HG03135 (cell line): ENCODE measurements around the gene HMX1.

Experiments used
- ATAC-seq: cut with Tn5 transposase; IDR thresholded peaks from one replicate; pipeline ENCODE4 v1.9.1; 2021; ENCODE audit warnings: mild to moderate bottlenecking, moderate library complexity; ENCODE audit not compliant: unreplicated experiment

Gene HMX1

DNA sequence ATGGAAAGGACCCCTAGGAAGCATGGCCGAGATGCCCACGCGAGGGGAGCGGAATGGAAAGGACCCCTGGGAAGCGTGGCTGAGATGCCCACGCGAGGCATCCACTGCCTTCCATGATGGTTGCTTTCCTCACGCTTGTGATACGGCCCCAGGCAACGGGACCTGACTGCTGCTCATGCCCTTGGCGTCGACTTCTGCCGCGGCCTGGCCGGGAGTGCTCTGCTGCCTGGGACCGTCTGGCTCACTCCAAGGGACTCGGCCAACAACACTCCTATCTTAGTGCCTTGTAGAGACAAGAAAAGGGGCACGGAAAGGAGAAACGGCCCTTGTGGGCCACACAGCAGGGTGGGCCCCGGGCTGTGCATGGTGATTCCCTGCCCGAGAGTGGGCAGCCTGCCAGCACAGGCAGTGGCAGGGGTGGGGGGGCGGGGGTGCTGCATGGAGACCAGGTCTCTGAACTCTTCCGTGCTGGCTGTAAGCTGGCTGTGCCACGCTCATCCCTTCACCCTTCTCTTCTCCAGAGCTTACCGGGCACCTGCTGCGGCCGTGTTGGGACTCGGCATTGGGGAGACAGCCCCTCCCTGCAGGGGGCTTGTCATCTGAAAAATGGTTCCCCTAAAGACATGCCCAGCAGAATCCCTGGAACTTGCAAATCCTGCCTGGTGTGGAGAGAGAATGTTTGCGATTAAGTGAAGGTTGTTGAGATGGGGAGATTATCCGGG, 38.6 kb upstream of the HMX1 start:
- no peak for ATAC-seq

DNA sequence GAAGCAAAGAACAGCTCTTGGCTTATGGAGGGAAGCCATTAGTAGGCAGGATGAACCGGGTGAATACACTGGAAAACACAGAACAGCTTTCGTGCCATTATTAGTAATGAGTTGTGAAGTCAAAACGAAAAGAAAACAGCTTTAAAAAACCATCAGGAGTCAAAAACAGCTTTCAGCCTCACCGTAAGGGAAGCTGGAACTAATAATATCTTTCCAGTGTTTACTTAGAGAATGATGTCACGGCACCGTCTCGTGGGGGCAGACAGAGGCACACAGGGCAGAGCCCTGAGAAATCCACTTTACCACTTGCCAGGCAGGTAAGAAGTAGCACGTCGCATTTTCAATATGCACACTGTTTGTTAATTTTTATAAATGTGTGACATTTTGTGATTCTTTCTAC, 37.9 kb upstream of the HMX1 start:
- no peak for ATAC-seq

DNA sequence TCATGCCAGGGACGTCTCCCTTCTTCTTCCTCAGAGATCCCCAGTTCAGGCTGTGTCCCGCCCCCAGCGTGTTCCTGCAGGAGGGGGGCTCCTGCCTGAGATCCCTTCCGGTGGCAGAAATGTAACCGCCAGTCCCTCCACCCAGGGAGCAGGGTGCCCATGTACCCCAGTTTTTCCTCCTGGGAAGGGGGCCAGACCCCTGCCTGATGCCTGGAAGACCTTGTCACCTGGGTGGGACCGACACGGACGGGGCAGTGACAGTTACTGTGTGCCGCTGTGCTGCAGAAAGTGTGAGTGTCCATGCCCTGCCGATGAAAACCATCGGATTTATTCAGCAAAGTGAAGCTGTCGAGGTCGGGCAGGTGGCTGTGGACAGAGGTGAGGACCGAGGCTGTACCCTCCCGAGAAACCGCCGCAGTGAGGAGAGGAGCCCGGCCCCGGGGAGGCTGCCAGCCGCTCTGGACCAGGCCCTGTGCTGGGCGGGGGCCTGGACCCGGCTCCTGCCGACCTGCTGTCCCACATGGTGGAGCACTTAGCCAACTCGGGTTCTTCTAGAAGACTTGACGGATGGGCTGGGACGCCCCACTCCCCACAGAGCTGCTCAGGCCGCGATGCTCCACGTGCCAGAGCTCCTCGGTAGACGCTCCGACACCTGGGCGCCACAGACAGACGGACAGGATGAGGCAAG, 36.7 kb upstream of the HMX1 start:
- ATAC-seq = no peak

DNA sequence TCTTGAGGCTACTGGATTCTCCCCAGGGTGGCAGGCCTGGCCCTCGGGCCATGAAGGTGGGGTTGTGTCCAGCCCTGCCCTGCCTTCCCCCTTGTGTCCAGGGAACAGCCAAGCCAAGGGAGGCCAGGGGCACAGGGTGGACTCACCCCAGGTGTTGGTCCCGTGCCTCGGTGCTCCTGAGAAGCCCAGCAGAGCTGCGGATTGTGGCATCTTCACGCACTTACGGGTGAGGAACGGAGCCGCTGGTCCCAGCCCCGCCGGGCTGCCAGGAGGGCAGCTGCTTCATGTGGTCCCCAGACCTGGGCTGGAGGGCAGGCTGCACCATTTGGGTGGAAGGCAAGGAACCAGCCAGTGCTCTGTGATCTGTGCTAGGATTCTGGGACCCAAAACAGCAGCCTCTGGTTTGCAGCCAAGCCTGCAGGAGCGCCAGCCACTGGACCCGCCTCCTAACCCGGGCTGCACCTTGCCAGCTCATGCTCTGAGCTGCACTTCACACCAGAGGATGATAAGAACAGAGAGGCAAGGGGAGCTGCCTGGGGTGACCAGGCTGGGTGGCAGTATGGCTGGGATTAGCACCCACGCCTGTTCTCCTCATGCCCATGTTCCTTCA, 36.1 kb upstream of the HMX1 start:
- no peak for ATAC-seq

DNA sequence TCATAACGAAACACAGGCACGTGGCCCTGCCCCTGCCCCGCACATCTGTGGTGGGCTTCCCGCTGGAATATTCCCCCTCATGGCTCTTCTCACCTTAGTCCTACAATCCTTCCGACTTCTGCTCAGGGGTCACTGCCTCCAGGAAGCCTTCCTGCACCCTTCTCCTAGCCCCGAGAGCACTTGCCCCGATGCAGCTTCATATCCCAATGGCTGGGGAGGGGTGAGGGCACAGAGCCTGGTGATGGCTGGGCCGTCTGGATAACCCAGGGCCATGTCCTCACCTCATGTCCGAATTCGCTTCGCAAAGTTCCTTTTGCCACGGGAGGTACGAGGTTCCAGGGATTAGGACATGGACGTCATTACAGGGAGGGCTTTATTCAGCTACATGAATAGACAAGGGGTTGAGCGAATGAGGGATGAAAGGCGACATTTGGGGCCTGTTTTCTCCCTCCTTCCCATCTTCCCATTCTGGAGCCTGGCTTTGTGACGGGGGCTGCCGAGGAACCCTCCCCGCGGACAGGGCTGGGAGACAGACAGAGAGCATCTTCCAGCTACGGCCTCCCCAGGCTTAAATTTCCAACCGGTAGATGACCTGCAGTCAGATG, 35.5 kb upstream of the HMX1 start:
- ATAC-seq = no peak

DNA sequence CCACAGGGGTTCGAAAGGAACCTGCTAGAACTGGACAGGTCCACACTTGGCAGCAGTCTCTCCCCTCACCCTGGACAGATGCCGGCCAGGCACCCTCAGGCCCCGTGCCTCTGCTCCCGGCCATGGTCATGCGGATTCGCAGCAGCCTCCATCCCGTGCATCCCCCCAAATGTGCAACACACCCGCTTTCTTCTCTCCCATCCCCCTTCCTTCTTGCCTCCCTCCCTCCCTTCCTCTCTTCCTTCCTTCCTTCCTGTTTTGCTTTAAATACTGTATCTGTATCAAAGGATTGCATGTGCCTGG, 35.0 kb upstream of the HMX1 start:
- ATAC-seq = no peak

DNA sequence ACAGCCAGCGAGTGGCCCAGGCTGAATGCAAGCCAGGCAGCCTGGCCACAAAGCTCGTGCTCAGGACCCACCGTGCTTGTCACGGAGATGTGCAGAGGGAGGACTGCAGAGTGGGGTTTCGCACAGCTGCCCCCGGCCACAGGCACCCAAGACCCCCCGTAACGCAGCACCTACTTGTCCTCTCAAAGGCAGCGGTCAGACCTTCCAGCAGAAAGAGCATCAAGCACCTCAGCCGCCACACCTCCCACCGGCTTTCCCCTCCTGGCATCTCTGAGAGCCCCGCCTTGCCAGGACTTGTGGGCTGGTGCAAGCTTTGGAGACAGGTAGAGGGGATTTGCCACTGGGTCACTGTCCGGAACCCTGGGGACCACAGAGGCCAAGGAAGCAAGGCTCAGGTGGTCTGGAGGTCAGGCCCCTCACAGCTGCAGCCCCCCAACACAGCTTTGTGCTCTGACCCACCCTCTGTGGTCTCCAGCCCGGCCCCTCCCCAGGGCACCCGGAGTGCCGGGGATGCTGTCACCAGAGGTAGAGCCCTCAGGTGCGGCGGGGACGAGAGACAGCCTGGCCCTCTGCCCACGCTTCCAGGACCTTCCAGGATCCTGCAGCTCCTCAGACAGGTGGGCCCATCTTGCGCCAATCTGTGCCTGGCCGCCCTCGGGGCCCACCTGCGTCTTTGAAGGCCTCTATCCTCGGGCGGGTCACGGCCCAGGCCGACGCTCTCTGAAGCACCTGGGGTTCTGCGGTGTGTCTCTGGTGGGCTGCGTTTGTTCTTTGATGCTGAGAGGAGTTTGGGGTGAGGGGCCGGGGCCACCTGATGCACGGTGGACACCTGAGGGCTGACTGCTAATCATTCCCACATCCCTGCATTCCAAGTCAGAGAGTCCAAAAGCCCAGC, 34.4 kb upstream of the HMX1 start:
- no peak for ATAC-seq

DNA sequence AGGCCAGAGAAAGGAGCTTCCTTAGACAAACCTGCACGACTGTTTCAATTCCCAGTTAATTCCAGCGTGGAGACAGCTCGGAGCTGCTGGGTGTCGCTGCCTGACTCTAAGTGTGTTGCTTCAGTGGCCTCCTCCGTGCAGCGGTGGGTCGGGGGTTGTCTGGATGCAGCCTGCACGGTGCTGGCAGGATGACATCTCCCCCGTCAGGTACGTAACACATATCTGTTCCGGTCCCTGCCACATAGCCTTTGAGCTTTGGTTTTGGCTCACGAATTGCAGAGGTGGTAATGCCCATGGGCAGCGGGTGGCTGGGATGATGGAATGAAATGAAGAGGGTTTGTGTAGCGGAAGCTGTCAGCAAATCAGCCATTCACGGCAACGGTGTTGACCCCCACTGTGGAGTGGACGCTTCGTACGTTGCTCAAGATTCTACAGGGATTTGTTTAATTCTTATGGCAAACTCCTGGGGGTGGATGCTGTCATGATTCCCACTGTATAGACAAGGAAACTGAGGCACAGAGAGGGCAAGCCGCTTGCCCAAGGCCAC, 33.7 kb upstream of the HMX1 start:
- no peak for ATAC-seq

DNA sequence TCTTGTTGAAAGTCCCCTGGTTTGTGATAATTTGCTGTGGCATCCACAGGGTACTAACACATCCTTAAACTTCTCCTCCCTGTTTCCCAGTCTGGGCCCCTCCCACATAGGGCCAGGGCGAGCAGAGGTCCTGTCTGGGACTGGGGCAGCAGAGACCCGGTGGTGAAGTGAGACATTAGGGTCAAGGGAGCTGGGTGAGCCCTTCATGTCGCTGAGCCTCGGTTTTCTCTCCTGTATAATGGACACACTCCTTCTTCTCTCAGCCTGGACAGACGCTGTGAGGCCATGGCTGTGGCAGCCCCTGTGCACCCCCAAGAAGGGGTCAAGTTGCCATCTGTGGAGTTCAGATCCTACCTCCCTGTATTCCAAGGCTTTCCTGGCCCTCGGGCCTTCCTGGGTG, 33.0 kb upstream of the HMX1 start:
- no peak for ATAC-seq

DNA sequence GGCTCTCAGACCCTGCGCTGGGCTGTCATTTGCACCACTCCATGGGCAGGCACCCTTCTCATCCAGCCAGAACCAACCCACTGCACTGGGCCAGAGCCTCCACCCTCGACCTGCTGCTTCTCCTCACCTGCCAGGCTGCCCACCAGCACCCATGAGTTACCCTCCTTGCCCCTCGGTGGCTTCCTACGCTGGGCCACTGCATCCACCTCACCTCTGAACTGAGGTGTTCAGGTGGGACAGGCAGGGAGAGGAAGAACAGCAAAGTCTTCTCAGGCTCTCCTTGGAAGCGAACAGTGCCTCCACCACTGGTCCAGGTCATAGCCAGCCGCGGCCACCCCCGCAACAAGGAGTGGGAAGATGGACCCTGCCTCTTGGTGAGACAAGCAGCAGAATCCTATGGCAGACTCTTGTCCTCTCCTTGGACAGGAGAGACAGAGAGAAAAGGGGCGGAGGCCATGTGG, 32.4 kb upstream of the HMX1 start:
- ATAC-seq = no peak

DNA sequence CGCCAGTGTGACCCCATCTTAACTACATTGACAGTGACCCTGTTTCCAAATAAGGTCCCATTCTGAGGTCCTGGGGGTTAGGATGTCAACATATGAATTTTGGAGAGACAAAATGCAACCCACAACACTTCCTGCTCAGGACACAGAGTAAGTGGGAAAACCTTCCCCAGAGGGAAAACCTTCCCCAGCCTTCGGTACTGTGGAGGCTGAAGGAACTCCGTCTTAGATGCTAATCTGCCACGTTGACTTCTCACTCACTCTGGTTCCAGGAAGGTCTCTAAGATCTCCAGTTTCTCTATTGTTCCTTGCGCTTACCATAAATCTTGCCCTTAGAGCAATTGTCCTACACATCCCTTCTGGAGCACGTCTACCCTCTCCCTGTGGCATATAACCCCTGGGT, 29.7 kb upstream of the HMX1 start:
- no peak for ATAC-seq

DNA sequence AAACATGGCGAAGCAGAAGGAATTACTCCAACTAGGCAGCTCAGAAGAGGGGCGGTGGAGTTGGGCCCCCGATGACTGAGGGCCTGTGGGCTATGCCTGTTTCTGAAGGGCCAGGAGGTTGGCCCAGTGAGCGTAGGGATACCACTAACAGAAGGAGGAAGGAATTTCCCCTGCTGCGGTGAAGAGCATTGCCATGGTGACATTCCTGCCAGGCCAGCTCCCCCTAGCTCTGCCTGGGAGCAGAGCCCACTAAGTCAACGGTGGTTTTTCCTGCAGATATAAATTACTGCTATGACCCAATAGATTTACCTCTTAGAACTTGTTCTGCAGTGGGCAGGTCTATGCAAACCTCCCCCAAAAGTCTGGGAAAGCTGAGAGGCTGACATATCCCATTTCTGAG, 28.9 kb upstream of the HMX1 start:
- no peak for ATAC-seq

DNA sequence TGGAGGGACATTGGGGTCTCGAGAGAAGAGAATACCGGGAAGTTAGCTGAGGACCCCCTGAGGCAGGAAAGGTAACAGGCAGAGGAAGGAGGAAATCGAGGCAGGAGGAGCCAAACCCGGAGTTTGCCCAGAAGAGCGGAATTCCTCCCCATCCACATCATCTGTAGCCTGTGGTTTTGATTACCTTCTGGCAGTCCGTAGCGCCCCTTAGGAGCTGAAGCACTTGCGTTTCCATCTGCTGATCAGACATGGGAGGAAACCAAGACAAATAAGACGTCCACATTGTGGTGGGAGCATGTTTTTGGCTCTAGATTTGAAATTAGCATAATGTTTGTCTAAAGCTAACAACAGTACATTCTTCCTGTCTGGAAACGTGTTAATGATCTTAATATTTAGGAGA, 26.8 kb upstream of the HMX1 start:
- no peak for ATAC-seq

DNA sequence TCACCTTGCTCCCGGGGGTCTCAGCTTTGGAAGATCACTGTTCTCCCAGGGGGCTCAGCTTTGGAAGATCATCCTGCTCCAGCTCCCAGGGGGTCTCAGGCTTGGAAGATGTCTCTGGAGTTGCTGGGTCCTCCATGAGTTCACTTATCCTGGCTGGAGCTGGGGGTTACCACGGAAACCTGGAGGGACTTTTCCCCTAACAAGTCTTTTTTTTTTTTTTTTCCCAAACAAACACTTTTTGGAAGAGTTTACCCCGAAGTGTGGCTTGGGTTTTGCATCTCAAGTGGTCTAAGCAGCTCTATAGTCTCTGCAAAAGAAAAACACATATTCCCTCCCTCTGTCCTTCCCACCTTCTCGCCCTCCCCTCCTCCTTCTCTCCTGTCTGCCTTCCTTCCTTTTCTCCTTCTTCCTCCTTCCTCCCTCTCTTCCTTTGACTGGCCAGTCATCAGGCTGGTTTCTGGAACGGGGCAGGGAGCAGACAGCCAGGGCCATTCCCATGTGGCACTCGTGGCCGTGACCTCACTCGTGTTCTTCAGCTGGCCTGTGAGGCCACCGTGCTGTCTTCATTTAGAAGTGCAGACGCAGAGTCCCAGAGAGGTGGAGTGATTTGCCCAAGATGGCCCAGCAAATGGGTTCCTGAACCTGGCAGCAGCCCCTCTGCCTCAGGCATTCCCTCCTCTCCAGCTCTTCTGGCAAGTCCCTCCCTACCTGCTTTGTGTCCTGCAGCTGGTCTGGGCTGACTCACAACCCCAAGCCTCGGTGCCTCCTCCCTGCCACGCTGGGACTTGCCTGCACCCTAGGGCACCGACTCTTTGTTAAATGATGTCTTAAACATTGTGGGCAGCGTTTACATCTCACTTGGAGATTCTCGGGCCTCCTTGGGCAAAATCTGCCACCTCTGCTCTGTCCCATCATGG, 25.9 kb upstream of the HMX1 start:
- no peak for ATAC-seq

DNA sequence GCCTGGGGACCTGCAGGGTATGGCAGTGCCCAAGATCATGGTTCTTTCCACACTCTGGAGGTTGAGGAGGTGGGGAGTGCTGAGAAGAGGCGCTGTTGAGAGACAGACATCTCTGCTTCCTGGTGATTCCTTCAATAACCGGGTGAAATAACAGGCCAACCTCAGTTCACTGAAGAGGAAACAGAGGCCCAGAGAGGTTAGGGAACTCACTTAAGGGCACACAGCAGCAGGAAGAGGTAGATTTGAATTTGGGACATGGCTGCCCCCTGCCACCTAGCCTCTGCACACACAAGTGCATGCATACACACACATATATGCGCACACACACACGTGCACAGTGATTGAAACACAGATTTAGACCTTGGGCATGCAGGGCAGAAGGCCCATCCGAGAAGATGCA, 24.9 kb upstream of the HMX1 start:
- ATAC-seq = no peak

DNA sequence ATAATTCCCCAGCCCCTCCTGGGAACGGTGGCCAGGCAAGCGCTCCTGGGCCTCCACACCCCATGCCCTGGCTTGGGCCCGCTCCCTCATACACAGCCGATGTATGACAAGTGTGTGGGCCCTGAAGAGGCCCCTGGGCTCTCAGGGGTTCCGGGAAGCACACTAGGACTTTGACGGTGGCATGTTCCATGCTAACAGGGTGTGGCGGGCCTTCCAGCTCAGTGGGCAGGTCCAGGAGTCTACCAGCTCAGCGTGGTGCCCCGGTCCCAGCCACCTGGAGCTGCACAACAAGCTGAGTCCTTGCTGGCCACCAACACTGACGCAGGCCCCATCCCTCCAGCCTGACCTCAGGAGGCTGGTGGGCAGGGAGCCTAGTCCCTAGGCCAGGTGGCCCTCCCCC, 24.4 kb upstream of the HMX1 start:
- no peak for ATAC-seq

DNA sequence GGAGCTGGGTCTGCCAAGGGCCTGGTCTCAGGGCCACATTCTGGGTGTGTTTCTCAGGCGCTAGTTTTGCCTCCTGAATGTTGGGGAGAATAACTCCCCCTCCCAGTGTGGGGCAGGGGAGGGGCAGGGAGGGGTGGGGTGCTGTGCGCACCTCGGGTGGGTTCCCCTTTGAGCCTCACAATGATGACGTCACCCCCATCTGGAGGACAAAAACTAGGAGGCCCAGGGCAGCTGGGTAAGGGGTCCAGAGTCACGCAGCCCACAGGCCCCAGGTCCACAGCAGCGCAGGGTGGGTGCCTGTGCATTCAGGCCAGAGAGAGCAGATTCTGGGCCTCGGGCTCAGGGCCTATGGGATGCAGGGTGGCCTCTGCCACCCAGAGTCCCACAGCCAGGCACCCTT, 23.7 kb upstream of the HMX1 start:
- ATAC-seq = no peak

DNA sequence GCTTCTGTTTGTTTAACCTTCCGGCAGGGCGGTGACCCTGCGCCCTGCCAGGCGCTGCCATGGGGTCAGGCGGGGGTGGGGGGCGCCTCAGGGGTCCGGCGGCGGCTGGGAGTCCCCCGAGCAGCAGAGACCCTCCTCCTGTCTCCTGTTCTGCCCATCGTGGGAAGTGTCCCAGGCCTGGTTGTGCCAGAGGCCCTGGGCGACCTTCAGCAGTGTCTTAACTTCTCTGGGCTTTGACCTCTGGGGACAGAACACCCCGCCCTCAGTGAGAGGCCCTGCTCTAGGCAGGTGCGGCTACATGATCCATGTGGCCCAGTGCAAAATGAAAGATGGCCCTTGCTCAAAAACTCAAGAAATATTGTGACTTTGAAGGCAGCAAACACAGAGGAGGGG, 22.8 kb upstream of the HMX1 start:
- no peak for ATAC-seq

DNA sequence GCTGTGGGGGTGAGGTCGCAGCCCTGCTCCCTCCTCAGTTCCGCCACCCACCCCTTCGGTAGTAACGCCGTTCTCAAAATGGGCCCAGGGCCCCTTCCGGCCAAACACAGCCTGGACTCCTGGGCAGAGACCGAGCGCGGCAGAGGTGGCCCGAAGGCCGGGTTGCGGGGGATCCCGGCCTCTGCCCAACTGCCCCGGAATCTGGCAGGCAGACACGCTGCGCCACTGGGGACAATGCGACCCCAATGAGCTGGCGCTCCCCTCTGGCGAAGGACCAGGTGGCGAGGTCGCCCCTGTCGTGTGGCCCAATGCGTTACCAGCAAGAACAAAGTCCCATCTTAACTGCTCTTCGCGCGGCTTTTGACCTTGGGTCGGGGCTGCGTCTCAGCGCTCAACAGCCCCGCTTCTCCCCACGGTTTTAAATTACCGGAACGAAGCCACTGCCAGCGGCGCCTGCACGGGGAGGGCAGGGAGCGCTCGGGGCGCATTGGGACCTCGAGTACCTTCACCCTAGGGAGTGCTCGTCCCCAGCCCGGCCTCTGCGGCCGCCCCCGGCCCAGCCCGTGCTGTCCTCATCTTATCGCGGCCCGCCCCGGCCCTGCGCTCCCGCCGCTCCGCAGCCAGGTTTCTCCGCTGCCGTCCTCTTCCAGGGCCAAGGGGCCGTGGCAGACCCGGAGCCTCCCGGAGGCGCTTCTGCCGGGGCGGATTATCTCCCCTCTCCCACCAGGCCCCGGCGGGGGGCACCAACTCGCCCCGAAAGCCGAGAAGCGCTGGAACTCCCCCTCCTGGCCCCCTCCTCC, 22.2 kb upstream of the HMX1 start:
- no peak for ATAC-seq
